K562 (cell line): ENCODE results near the gene RBBP8. TPM values are rescaled to one million over a fixed set of nuclear protein-coding genes. Genes with fewer than 3 reads are reported as not detected.
"Not testable (repeated sequence)": the region's sequence is repeated elsewhere in the genome, so short reads cannot be mapped to it uniquely, and the experiment has no call there.

Experiments
- ATAC-seq: fragments of 200-7000 bp; cut with Tn5 transposase; 3 replicates; pipeline ENCODE4 v1.9.1; 2020; ENCODE audit warnings: moderate library complexity
- BruUV-seq: library from RNA; stranded (reverse); fragments of 400-500 nt; replicated peaks from 2 replicates; lab custom pipeline; 2021; lab: Mats Ljungman, UMichigan
- CTCF ChIA-PET: fragments of 300-600 bp; formaldehyde crosslinking; extraction: SDS; loops from one replicate; lab custom pipeline; 2021; ENCODE audit warnings: low intra/inter-chr PET ratio; lab: Yijun Ruan, JAX
- POLR2A ChIA-PET: fragments of 300-600, 350-650 bp; sonication (Branson Sonifier 250); formaldehyde crosslinking; extraction: SDS; loops from one replicate; lab custom pipeline; 2021; ENCODE audit warnings: antibody characterized with exemption, inconsistent platforms; lab: Yijun Ruan, JAX
- DNase-seq, 4 experiments: peaks; one replicate each; pipeline versions ENCODE4 v3.0.0 to v3.0.0-alpha.2; 2011 to 2018; ENCODE audit warnings: low spot score in 3 of 4, mixed read lengths in 3 of 4; ENCODE audit errors: extremely low read depth in 1 of 4
- FAIRE-seq: peaks from 2 replicates; lab custom pipeline; 2011; peaks lifted over from hg19 to GRCh38; lab: Jason Lieb, UNC
- H2AFZ ChIP-seq: 2 replicates; pipeline ENCODE4 v1.6.0; 2011; ENCODE audit warnings: low read depth, low read length, control low read depth, inconsistent platforms
- H3K27ac ChIP-seq: fragments of 200-600 bp; 3 replicates; pipeline ENCODE4 v1.8.0; 2011; ENCODE audit warnings: low read depth, mild to moderate bottlenecking, control low read depth, inconsistent platforms, low read length, moderate library complexity, mixed read lengths; ENCODE audit errors: extremely low read depth
- H3K27me3 ChIP-seq, 2 experiments: fragments of 300-600 bp in 1 of 2; 2 replicates in 1 of 2; 3 replicates in 1 of 2; pipeline versions ENCODE4 v1.6.0 to v1.8.0; 2011; ENCODE audit warnings: inconsistent platforms in 2 of 2, low read length in 2 of 2, mild to moderate bottlenecking in 1 of 2, mixed read lengths in 1 of 2, moderate library complexity in 1 of 2; ENCODE audit not compliant: control insufficient read depth in 2 of 2, insufficient read depth in 2 of 2
- H3K36me3 ChIP-seq: fragments of 300-600 bp; 3 replicates; pipeline ENCODE4 v1.8.0; 2011; ENCODE audit warnings: mild to moderate bottlenecking, low read length, inconsistent platforms; ENCODE audit not compliant: control insufficient read depth, insufficient read depth
- H3K4me1 ChIP-seq, 2 experiments: fragments of 200-600 bp in 1 of 2; replicated peaks in 1 of 2; 2 replicates in 1 of 2; 3 replicates in 1 of 2; pipeline versions ENCODE4 v1.5.1 to v1.8.0; 2011; ENCODE audit warnings: inconsistent platforms in 2 of 2, low read length in 2 of 2, mild to moderate bottlenecking in 1 of 2, mixed read lengths in 1 of 2, moderate library complexity in 1 of 2; ENCODE audit not compliant: control insufficient read depth in 2 of 2, insufficient read depth in 2 of 2
- H3K4me2 ChIP-seq: 2 replicates; pipeline ENCODE4 v1.6.1; 2011; ENCODE audit warnings: low read length, control low read depth, inconsistent platforms, mixed read lengths; ENCODE audit not compliant: insufficient read depth
- H3K4me3 ChIP-seq: fragments of 200-600 bp; sonication (generic), shearing (Covaris generic); 2 replicates; pipeline ENCODE4 v1.5.1; 2016; ENCODE audit warnings: control low read depth, inconsistent platforms
- H3K79me2 ChIP-seq: fragments of 200-600 bp; 3 replicates; pipeline ENCODE4 v1.8.0; 2011; ENCODE audit warnings: low read length, inconsistent platforms; ENCODE audit not compliant: control insufficient read depth, insufficient read depth
- H3K9ac ChIP-seq, 2 experiments: 2 replicates each; pipeline versions ENCODE4 v1.6.0 to v1.6.1; 2011; ENCODE audit warnings: low read depth in 2 of 2, low read length in 2 of 2, control low read depth in 1 of 2, inconsistent platforms in 1 of 2, mild to moderate bottlenecking in 1 of 2, mixed read lengths in 1 of 2; ENCODE audit not compliant: insufficient read depth in 1 of 2
- H3K9me1 ChIP-seq: one replicate; pipeline ENCODE4 v1.6.0; 2011; ENCODE audit warnings: inconsistent platforms, mild to moderate bottlenecking, low read length, moderate library complexity; ENCODE audit not compliant: control insufficient read depth, insufficient read depth
- H3K9me3 ChIP-seq: replicated peaks from 2 replicates; pipeline ENCODE4 v1.5.1; 2011; ENCODE audit warnings: low read depth, low read length, inconsistent platforms; ENCODE audit not compliant: control insufficient read depth, insufficient read depth
- H4K20me1 ChIP-seq: replicated peaks from 2 replicates; pipeline ENCODE4 v1.6.1; 2011; ENCODE audit warnings: low read length, inconsistent platforms, mixed read lengths; ENCODE audit not compliant: control insufficient read depth, insufficient read depth
- ATF1 ChIP-seq, 2 experiments: fragments of 450-650 bp in 1 of 2; IDR thresholded peaks; 2 replicates each; pipeline ENCODE4 v1.6.1; 2016; ENCODE audit warnings: missing compliant biosample characterization in 1 of 2, missing genetic modification characterization in 1 of 2
- BHLHE40 ChIP-seq: IDR thresholded peaks from 2 replicates; pipeline ENCODE4 v1.6.1; 2011; ENCODE audit warnings: low read length, improper control_type of control experiment
- GABPB1 ChIP-seq: sonication (generic); formaldehyde crosslinking; IDR thresholded peaks from 2 replicates; pipeline ENCODE4 v1.8.0; 2022; ENCODE audit warnings: mild to moderate bottlenecking, missing genetic modification reagents
- HMG20A ChIP-seq: fragments of 450-650 bp; formaldehyde crosslinking; conservative IDR thresholded peaks from 2 replicates; pipeline ENCODE4 v1.4.0; 2020; ENCODE audit warnings: mild to moderate bottlenecking, mixed read lengths
- PREB ChIP-seq: sonication (generic); formaldehyde crosslinking; IDR thresholded peaks from 2 replicates; pipeline ENCODE4 v1.8.1; 2023; ENCODE audit warnings: mild to moderate bottlenecking, missing genetic modification reagents
- RBM22 ChIP-seq: fragments of 200-400 bp; formaldehyde crosslinking; IDR thresholded peaks from 2 replicates; pipeline ENCODE4 v1.6.1; 2018; ENCODE audit warnings: low read length, low read depth; ENCODE audit not compliant: poor library complexity, severe bottlenecking
- TAF15 ChIP-seq: fragments of 200-400 bp; formaldehyde crosslinking; IDR thresholded peaks from 2 replicates; pipeline ENCODE4 v1.6.1; 2017; ENCODE audit warnings: mild to moderate bottlenecking, low read depth, low read length, moderate library complexity
- ZBTB34 ChIP-seq: fragments of 250-450 bp; sonication (Bioruptor Pico); IDR thresholded peaks from 2 replicates; pipeline ENCODE4 v1.8.0; 2021; ENCODE audit warnings: mild to moderate bottlenecking, moderate library complexity
- ZNF140 ChIP-seq: fragments of 250-450 bp; sonication (Bioruptor Pico); IDR thresholded peaks from 2 replicates; pipeline ENCODE4 v1.8.0; 2021; ENCODE audit warnings: moderate library complexity, mild to moderate bottlenecking, inconsistent platforms
- ZNF431 ChIP-seq: sonication (generic); formaldehyde crosslinking; IDR thresholded peaks from 2 replicates; pipeline ENCODE4 v1.8.0; 2022; ENCODE audit warnings: mild to moderate bottlenecking, missing genetic modification reagents
- ZNF707 ChIP-seq: fragments of 250-450 bp; sonication (Bioruptor Pico); conservative IDR thresholded peaks from 2 replicates; pipeline ENCODE4 v1.8.0; 2022; ENCODE audit warnings: inconsistent platforms, mild to moderate bottlenecking, moderate library complexity
- WGBS: fragments of 100-300 bp; shearing (Covaris generic); methylation state at CpG from one replicate; pipeline ENCODE4 v1.1.6; 2016; ENCODE audit warnings: low coverage, mixed read lengths; ENCODE audit not compliant: insufficient coverage; ENCODE audit errors: missing lambda C conversion rate; 5-methylcytosine and 5-hydroxymethylcytosine counted together
- in situ Hi-C: fragments of 300-500 bp; cut with MboI; formaldehyde crosslinking; loops from 4 replicates; pipeline ENCODE4 v1.15.0; 2018; ENCODE audit warnings: inconsistent platforms, mixed read lengths
- intact Hi-C: fragments of 100-400 bp; cut with micrococcal nuclease; formaldehyde crosslinking; loops from 2 replicates; pipeline ENCODE4 v1.14.2; 2022
- polyA plus RNA-seq, 8 experiments: library from polyadenylated mRNA; depleted of rRNA in 4 of 8; stranded (reverse) in 5 of 8; unstranded in 3 of 8; fragments of >200 nt; fragmentation: Nextera tagmentation in 2 of 8; fragmentation: Illumina TruSeq in 1 of 8; extraction: Ambion mirVana in 2 of 8; extraction: Trizol in 1 of 8; gene quantifications; 2 replicates each; pipeline versions ENCODE4 v1.2.1 to v1.2.3, GENCODE V29; 2011 to 2014; ENCODE audit warnings: inconsistent platforms in 1 of 8, missing spikeins in 1 of 8
- total RNA-seq, 7 experiments: library from RNA; depleted of rRNA in 6 of 7; stranded (reverse); fragments of >200 nt in 6 of 7; fragmentation: Illumina TruSeq in 2 of 7; extraction: Trizol in 2 of 7; gene quantifications; 2 replicates each; pipeline versions ENCODE4 v1.2.1 to v1.2.3, GENCODE V29; 2011 to 2021; ENCODE audit warnings: low replicate concordance in 1 of 7
- TF ChIP-seq, protein P1 (sequence below): IDR thresholded peaks from 2 replicates; pipeline ENCODE4 v1.6.1; 2012; ENCODE audit warnings: low read depth, low read length, improper control_type of control experiment, borderline replicate concordance

The RBBP8 gene
- total and polyA plus RNA-seq, 9 of the 15 experiments (the other 6 are each of a cell fraction or from before 2014, with no cell fraction given) = 28.4 to 63.1 (median 48.9) TPM

GRCh38 chr18:22903248-22903647 lies 29.9 kb upstream of the RBBP8 start:
- in situ Hi-C loops, H3K27ac ChIP-seq, FAIRE-seq, H3K4me2 ChIP-seq, CTCF ChIA-PET, DNase-seq, H3K79me2 ChIP-seq, H3K36me3 ChIP-seq, ATAC-seq, H4K20me1 ChIP-seq, H3K27me3 ChIP-seq, H3K4me1 ChIP-seq, BruUV-seq, H3K9me3 ChIP-seq, H3K9me1 ChIP-seq, intact Hi-C loops, H2AFZ ChIP-seq, H3K4me3 ChIP-seq, H3K9ac ChIP-seq: not testable (repeated sequence)
- POLR2A ChIA-PET = interaction anchor here (1.1 kb wide), 1 partner anchor 14 kb away, joined by 4 read pairs; no protein-coding TSS in a partner anchor
- peak; percentile 89 for TF ChIP-seq ZNF431 (CRISPR knock-in tag)
- WGBS = 0% methylated on average over 2 of the region's 2 CpGs

- ChIA-PET CTCF (no interaction called here), POLR2A (no interaction called here)
- DNase-seq (no peak), FAIRE-seq (no peak), ATAC-seq (no peak)
- no peaks in the 10 kb centered on the region for H3K9me1 ChIP-seq
- no peaks in the 10 kb centered on the region for H3K27me3 ChIP-seq
- BruUV-seq = no TSS peak
- no peak overlapping the region for H2AFZ ChIP-seq
- H3K4me2 ChIP-seq = no peak overlapping the region
- H3K27ac ChIP-seq = no peak overlapping the region
- in situ Hi-C loops (no loop called here), intact Hi-C loops (no loop called here)
- H3K4me1 ChIP-seq = no peaks in the 10 kb centered on the region
- no peaks in the 10 kb centered on the region for H3K79me2 ChIP-seq
- WGBS = 0% methylated on average over 1 of the region's 1 CpG
- H3K9ac ChIP-seq = no peak overlapping the region
- no peaks in the 10 kb centered on the region for H3K36me3 ChIP-seq
- H4K20me1 ChIP-seq = no peaks in the 10 kb centered on the region
- H3K9me3 ChIP-seq = no peaks in the 10 kb centered on the region
- H3K4me3 ChIP-seq = no peak overlapping the region
- no peak for TF ChIP-seq RBM22
- TF ChIP-seq ZNF707 (CRISPR knock-in tag) = no peak
- TF ChIP-seq ZBTB34 (CRISPR knock-in tag) = no peak
- TF ChIP-seq GABPB1 = no peak
- TF ChIP-seq ATF1 (CRISPR knock-in tag; IDR thresholded peaks at IDR 0.05) = no peak
- no peak for TF ChIP-seq ATF1 (tag; IDR thresholded peaks at IDR 0.05)
- TF ChIP-seq ZNF140 (CRISPR knock-in tag) = no peak
- no peak for TF ChIP-seq PREB (CRISPR knock-in tag)
- TF ChIP-seq BHLHE40 = no peak
- TF ChIP-seq TAF15 = no peak
- TF ChIP-seq, protein P1, sequence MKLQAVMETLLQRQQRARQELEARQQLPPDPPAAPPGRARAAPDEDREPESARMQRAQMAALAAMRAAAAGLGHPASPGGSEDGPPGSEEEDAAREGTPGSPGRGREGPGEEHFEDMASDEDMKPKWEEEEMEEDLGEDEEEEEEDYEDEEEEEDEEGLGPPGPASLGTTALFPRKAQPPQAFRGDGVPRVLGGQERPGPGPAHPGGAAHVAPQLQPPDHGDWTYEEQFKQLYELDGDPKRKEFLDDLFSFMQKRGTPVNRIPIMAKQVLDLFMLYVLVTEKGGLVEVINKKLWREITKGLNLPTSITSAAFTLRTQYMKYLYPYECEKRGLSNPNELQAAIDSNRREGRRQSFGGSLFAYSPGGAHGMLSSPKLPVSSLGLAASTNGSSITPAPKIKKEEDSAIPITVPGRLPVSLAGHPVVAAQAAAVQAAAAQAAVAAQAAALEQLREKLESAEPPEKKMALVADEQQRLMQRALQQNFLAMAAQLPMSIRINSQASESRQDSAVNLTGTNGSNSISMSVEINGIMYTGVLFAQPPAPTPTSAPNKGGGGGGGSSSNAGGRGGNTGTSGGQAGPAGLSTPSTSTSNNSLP = no peak
- no peak for TF ChIP-seq HMG20A (CRISPR knock-in tag)
These were observed 21.0 kb upstream of the RBBP8 start for GRCh38 chr18:22912149-22912548.
